NCI-H510A treated with DMSO at 0.1 percent for 48 hours (cell line): Measurements from ENCODE around the gene GAB4.
"Not testable (repeated sequence)": the region's sequence is repeated elsewhere in the genome, so short reads cannot be mapped to it uniquely, and the experiment has no call there.

Experiments
- DNase-seq: peaks from one replicate; lab custom pipeline; 2025; lab: John Stamatoyannopoulos, UW

The GAB4 gene

DNA sequence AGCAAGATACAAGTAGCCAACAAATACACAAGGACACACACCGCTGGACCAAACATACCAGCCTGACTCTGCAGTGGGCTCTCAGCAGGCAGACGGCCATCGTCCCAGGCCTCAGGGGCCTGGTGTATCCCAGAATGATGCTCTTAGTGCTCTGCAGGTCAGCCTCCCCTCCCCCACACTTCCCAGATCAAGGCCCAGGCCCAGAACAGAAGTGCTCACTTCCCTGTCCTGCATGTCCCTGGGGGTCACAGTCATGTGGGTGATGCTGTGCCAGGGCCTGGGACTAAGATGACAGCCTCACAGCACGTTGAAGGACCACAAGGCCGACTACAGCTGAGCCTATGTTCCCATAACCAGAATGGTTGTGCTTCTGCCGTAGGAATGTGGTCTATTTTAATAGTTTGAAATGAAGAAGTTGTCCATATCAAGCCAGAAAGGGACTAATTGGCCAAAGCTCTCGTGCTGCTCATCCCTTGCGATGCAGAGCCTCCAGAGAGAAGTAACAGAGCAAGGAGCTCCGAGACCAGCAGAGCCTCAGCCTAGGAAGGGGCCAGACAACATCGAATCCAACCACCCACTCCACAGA lies 48.6 kb downstream of the GAB4 start:
- no peak for DNase-seq

DNA sequence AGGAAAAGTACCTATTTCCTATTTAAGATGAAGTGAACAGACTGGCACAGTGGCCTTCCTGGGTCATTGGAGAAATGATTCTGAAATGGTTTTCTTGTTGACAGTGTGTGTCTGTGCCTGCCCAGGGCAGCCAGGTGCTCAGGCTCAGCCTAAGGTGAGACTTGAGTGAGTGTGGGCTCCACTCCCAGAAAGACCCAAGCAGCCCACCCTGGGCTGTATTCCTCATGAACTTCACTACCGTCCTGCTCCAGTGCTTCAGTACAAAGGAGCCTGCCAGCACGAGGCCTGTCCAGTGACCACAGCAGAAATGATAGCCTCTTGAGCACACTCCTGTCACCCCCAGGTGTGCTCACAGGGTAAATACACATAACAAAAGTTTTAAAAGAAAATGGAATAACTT lies 49.5 kb downstream of the GAB4 start:
- no peak for DNase-seq

DNA sequence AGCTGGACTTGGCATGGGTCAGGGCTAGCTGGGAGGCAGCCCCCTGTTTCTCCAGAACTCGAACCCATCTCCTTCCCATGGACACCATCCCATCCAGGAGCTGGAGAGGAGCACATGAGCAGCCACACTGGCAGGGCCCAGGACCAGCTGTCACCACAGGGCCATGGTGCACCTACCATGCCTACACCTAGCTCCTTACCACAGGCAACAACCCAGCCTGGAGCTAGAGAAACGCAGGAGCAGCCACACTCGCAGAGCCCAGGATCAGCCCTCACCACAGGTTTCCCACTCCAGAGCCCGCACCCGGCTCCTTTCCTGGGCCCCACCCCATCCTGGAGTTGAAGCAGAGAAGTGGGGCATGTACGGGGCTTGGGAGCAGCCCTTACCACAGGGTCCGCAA lies 50.2 kb downstream of the GAB4 start:
- DNase-seq: no peak

DNA sequence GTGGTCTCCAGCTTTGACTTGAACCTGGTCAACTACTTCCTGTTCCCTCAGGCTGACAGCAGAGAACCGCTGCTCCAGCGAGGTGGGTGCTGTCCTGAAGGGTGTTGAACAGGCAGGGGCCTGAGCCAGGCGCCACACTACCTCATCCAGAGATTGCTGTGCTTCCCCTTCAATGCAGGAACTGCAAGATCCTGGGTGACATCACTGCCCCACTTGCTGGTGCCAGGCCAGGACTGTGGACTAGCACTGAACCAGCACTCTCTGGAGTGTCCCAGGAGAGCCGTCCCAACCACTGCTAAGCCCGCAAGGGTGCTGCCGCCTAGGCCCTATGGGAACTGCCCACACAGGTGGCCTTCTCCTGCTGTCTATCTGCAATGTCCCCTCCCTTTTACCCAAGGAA lies 51.7 kb downstream of the GAB4 start:
- DNase-seq: no peak

DNA sequence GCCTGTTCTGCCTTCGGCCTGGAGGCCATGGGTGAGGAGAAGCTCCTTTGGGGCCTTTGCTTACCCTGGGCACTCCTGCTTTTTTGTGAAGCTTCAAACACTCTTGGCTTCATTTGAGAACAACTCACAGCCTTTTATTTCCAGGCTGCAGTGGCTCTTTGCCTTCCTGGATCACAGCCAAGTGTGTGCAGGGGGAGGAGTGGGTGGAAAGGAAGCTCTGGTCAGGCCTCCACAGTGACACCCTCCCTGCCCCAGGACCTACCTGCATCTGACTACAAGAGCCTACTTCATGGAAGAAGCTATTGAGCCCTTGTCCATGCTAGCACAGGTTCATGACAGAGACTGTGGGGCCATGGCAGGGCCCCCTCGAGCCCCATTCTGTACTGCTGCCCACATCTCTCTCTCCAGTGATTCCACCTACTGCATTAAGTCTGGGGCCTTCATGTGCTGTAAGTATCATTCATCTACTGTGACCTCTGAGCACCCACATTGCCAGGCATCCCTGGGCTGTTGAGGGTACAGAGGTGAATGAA lies 52.3 kb downstream of the GAB4 start:
- peak; percentile 55 for DNase-seq

DNA sequence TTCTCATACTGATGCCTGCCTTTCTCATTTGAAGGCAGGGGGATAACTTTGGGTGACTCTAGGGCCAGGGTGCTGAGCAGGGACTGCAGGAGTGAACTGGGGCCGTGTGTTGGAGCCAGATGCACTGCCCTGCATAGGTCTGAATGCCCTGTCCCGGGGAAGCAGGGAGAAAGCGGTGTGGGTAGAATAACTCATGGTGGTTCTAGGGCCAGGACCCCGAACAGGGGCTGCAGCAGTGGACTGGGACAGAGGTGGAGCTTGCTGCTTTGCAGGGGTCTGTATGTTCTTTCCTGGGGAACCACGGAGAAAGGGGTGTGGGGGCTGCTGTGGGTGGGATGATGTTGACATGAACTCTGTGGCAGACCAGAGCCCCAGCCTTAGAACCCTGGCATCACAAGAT lies 52.9 kb downstream of the GAB4 start:
- DNase-seq: no peak

DNA sequence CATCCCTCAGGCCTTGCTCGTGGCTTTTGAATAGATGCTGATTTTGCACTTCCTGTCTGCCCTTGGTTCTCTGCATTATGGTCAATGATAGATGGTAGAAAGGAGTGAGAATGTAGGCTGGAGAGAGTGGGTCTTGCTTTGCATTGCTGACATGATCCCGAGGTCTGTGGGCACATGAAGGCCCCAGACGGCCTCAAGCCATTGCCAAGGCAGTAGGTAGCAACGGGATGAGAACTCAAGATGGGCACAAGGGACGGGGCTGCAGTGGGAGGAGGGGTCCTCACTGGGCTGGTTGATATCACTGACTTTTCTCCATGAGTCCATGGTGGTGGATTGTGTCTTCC lies 54.0 kb downstream of the GAB4 start:
- DNase-seq: no peak

DNA sequence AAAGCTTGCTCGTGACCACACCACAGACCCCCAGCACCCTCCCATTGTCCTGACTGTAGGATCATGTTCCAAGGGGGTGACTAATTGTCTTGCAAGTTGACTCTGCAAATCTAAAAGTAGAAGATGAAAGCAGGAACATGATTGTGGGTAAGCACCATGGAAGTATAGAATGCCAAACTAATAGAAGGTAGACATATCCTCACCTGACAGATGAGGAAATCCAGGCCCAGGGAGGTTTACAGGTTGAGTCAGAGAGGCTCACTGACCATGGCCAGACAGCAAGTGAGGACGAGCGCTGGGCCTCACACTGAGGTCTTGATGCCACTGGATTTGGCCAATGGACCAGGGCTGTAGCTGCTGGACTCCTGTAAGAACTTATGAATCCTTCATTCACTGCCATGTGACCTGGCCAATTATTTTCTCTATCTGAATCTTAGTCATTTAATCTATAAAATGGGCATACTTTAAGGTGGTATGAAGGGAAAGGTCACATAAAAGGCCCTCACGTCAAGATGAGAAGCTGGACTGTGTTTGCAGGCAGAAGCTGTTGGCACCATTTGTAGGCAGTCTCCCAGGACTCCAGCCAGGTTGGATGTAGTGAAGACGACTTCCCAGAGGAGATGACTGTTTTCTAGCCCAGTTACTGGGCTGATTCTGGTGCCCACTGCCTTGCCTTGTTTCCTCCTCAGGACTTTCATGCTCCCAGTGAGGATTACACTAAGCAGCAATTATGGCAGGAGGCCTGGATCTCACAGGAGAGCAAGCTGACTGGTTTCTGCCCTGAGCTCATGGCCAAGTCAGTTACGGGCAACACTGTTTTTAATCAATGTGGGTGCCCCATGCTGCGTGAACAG lies 54.6 kb downstream of the GAB4 start:
- no peak for DNase-seq

DNA sequence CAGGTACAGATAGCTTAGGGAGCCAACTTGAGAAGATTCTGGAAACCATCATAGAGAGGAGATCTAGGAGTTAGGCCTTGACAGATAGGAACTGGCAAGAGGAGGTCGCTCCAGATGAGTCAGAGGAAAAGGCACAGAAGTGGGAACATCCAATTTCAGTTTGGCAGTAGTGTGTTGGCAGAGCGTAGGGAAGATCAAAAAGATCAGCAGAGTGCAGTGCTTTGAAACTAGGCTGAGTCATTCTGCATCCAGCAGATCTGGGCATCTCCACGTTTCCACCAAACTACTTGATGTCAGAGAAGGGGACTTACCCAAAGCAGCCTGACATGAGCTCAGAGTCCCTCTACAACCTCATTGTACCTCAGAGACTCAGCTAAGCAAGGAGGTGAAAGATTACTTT lies 58.5 kb downstream of the GAB4 start:
- DNase-seq: no peak

DNA sequence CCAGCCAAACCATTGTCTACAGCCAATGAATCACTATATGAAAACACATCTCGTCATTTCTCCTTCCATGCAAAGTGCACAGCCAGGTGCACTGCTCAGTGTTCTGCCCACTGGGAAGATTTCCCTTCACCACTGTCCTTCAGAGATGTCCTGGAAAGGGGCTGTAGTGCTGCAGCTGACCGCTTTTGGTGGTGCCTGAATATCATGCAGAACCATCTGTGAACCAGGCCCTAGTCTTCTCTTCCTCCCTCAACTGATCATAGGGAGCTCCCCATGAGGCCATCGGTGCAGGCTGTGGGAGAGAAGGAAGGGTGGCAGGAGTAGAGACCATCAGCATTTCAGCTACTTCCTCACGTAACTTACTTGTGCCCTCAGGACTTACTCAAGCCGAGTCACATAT lies 70.2 kb downstream of the GAB4 start:
- no peak for DNase-seq

DNA sequence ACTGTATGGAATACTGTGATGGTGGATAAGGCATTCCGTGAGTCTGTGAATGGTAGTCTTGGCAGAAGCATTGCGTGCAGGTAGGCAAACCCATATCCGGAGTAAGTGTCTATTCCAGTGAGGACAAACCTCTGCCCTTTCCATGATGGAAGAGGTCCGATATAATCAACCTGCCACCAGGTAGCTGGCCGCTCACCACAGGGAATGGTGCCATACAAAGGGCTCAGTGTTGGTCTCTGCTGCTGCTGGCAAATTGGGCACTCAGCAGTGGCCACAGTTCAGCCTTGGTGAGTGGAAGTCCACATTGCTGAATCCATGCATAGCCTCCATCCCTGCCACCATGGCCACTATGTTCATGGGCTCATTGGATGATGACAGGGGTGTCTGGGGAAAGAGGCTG lies 70.8 kb downstream of the GAB4 start:
- not testable (repeated sequence) for DNase-seq

DNA sequence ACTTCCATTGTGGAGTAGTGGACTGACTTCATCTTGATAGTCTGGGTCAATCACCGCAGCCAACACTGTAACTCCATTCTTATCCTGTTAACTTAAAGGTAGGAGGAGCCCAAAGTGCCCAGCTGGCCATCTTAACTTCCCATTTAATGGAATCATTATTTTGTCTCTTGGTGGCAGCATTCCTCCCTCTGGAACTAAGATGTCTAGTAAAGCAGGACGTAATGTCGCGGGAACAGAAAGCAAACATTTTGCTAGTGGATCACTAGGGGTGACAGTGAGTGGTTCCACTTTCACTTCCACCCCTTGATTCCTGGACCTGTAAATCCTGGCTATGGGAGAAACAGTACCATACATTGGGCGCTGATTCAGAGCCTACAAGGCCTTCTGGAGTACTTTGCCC lies 71.4 kb downstream of the GAB4 start:
- no peak for DNase-seq

DNA sequence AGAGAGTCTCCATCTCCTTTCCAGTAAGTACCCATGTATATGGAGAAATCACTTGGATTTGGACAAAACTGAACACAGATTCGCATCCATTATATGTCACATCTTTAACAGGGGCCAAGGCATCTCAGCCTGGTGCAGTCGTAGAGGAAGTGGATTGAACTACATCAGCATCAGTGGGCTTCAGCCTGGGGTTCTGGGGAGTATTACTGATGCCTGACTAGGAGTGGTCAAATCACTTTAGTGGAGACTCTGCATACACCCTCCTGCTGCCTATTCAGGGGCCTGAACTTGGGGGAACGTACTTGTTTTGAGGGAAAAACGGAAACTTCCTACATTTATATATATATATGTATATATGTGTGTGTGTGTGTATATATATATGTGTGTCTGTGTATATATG lies 72.8 kb downstream of the GAB4 start:
- no peak for DNase-seq

DNA sequence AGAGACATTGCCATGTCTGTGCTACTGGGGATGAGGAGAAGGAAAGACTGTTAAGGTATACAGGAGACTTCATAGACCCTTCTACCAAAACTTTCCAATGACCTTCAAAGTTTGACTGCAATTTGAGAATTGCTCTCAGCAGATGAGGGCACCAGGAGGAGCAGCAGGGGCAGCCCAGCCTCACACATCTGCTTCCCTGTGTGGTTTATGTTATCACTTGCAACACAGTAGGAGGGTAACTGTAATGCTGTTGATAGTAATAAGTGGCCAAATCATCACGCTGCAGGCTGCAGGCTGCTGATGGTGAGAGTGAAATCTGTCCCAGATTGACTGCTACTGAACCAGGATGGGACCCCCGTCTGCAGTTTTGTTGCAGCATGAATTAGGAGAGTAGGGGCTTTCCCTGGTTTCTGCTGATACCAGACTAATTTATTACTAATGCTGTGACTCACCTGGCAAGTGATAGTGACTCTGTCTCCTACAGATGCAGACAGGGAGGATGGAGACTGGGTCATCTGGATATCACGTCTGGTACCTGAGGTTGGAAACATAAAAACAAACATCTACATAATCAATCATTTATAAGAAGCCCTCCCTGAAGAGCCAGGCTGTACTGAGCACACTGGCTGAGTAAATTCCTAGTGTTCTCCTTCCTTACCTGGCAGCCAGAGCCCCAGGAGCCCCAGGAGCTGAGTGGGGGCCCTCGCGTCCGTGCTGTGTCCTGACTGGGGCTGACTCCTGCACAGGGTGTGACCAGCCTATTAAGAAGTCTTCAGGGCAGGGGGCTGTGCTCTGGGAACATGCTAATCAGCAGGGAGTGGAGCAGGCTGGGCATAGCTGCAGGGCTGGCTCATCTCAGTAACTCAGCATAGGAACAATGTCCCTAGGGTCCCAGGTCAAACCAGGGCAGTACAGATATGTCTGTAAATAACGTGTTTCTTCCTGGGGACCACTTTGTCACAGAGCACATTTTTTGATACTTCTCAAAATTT lies 74.4 kb downstream of the GAB4 start:
- no peak for DNase-seq

DNA sequence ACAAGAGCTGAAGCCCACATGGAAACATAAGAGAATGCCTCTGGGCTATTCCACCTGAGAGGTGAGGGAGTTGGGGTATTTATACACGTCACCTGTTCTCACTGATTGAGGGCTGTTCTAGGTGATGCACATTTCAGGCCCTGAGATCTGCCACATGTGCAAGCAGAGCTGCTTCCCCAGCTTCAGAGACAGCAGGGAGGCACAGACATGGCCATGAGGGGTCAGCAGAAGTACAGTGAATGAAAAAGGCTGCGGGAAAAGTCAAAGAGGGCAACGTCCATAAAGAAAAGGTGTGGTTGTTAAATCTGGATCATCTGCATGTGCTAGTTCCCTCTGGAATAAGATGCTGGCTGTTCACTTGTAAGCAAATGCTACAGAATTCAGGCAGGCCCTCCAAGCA lies 75.4 kb downstream of the GAB4 start:
- DNase-seq: peak; percentile 16

DNA sequence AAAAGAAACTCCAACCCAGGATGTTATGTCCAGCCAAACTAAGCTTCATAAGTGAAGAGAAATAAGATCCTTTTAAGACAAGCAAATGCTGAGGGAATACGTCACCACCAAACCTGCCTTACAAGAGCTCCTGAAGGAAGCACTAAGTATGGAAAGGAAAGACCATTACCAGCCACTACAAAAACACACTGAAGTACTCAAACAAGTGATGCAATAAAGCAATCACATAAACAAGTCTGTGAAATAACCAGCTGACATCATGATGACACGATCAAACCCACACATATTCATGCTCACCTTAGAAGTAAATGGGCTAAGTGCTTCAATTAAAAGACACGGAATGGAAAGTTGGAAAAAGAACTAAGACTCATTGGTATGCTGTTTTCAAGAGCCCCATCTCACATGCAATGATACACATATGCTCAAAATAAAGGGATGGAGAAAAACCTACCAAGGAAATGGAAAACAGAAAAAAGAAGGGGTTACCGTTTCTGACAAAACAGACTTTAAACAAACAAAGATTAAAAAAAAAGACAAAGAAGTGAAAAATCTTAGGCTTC lies 82.5 kb downstream of the GAB4 start:
- DNase-seq: no peak

DNA sequence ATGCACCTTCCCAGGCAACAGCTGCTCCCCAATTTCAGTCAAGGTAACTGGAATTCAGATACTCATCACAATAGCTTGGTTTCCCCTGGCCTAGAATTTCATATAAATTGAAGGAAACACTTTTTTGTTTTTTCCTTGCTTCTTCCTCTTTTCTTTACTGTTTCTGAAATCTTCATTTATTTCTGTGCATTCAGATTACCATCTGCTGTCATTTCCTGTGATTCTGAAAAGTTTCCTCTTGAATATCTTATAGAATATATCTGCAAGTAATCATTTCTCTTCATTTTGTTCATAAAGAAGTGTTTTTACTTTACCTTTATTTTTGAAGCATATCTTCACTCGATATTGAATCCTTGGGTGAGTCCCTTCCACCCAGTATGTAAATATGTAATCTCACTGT lies 85.3 kb downstream of the GAB4 start:
- DNase-seq: no peak

DNA sequence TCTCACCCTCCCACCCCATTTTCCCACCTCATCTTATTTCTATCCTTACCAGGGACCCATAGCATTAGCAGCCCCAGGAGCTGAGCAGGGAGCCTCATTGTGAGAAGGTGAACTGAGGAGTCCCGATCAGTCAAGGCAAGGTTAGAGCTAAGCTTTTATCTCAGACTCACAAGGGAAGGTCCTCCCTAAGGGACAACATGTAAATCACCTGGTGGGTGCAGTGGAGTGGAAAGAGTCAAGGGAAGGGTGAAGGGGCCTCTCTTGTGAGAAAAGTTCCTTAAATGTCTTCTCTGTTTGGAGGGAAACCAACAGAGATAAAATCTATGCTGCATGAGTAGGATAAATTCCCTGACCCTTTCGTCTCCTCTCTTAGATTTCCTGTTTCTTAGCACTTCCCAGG lies 85.9 kb downstream of the GAB4 start:
- no peak for DNase-seq

DNA sequence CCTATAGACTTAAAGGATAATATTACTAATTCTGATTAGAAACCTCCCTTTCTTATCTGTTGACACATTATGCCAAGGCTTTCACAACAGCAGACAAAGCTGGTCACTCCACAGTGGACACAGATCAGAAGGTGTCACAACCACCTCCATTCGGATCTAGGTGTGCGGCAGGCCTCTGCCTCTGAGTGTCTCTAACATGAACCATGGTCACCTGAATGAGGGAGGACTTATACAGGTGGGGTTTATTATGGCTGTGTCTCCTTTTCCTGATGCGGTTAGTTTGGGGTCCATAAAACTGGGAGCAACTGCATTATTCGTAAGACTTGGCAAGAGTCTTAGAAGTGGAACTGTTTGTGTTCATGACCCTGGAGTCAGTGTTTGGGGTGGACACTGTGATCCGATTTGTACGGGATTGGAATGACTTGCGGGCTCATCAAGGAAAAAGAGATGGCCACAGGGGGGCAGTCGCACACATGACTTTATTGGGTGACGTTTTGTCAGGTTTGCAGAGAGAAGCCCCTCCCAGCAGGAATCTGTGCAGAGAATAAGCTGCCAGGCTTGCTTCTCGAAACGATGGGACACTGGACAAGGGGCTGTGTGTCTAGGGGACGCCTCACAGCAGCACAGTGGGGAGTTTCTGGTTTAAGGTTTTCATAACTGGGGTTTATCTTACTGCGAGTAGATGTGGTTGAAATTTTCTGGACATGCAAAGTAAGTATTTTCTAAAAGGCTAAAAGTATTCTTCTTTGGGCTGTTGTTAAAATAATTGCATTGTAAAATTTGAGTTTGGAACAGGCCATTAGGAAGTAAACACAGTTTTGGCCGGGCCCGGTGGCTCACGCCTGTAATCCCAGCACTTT lies 90.6 kb downstream of the GAB4 start:
- DNase-seq: peak; percentile 57

DNA sequence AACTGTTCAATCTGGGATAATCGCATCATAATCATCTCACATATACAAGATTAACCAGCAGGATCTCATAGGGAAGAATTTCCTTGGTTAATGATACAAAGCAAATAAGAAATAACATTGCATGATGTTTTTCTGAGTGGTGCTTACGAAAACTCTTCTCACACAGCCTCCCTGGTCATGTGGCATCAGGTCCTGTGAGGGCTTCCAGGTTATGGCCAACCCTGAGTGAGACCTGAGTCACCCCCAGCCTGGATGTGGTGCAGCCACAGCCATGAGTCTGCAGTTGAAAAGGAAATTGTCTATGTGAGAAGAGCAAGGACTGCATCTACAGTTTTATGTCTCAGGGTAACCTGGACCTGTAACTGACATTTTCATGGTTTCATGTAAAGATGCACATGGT lies 92.3 kb downstream of the GAB4 start:
- no peak for DNase-seq

DNA sequence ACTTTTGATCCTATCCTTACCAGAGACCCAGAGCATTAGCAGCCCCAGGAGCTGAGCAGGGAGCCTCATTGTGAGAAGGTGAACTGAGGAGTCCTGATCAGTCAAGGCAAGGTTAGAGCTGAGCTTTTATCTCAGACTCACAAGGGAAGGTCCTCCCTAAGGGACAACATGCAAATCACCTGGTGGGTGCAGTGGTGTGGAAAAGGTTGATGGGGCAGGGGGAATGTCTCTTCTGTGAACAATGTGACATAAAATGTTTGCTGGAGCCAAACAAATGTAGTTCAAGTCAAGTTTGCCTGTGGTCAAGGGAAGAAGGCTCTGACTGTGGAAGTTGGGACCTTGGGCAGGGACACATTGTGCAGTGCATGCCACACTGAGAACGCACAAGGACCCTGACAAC lies 93.1 kb downstream of the GAB4 start:
- not testable (repeated sequence) for DNase-seq
